Measurements from ENCODE around the gene WBP11. TPM values are rescaled to one million over a fixed set of nuclear protein-coding genes. Genes with fewer than 3 reads are reported as not detected.

Gene WBP11
- total RNA-seq, 1 donor from 2014 or later, result 21.7 TPM

GRCh38 chr12:14774074-14774905, 29.0 kb downstream of the WBP11 start:
- Histone ChIP-seq H3K27me3 (ENCODE audit: control insufficient read depth, insufficient read depth, low read length) (no peaks in the 10 kb centered on the region), H3K4me3 (ENCODE audit: low read depth, low read length) (peak overlapping the region; percentile 93), H3K36me3 (ENCODE audit: control insufficient read depth, insufficient read depth, low read length) (no peaks in the 10 kb centered on the region)
- peak; percentile 83 for DNase-seq (ENCODE audit: low read depth)
- TF ChIP-seq, protein P1, sequence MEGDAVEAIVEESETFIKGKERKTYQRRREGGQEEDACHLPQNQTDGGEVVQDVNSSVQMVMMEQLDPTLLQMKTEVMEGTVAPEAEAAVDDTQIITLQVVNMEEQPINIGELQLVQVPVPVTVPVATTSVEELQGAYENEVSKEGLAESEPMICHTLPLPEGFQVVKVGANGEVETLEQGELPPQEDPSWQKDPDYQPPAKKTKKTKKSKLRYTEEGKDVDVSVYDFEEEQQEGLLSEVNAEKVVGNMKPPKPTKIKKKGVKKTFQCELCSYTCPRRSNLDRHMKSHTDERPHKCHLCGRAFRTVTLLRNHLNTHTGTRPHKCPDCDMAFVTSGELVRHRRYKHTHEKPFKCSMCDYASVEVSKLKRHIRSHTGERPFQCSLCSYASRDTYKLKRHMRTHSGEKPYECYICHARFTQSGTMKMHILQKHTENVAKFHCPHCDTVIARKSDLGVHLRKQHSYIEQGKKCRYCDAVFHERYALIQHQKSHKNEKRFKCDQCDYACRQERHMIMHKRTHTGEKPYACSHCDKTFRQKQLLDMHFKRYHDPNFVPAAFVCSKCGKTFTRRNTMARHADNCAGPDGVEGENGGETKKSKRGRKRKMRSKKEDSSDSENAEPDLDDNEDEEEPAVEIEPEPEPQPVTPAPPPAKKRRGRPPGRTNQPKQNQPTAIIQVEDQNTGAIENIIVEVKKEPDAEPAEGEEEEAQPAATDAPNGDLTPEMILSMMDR (IDR thresholded peaks at IDR 0.05; ENCODE audit: insufficient read depth, low read length, poor library complexity, severe bottlenecking), result no peak

GRCh38 chr12:14773685-14774073, 29.6 kb downstream of the WBP11 start:
- no peaks in the 10 kb centered on the region for H3K27me3 ChIP-seq (ENCODE audit: control insufficient read depth, insufficient read depth, low read length)
- DNase-seq (ENCODE audit: low read depth), result no peak
- no peaks in the 10 kb centered on the region for H3K36me3 ChIP-seq (ENCODE audit: control insufficient read depth, insufficient read depth, low read length)
- H3K4me3 ChIP-seq (ENCODE audit: low read depth, low read length), result peak overlapping the region; percentile 93
- TF ChIP-seq, protein P1 (IDR thresholded peaks at IDR 0.05; ENCODE audit: insufficient read depth, low read length, poor library complexity, severe bottlenecking), result no peak

- TF ChIP-seq, protein P1 (IDR thresholded peaks at IDR 0.05; ENCODE audit: insufficient read depth, low read length, poor library complexity, severe bottlenecking), result no peak
- DNase-seq (ENCODE audit: low read depth), result no peak
- Histone ChIP-seq H3K4me3 (ENCODE audit: low read depth, low read length) (no peak overlapping the region), H3K36me3 (ENCODE audit: control insufficient read depth, insufficient read depth, low read length) (no peaks in the 10 kb centered on the region), H3K27me3 (ENCODE audit: control insufficient read depth, insufficient read depth, low read length) (no peaks in the 10 kb centered on the region)
These were observed 30.3 kb downstream of the WBP11 start for GRCh38 chr12:14772946-14773345.

- Histone ChIP-seq H3K27me3 (ENCODE audit: control insufficient read depth, insufficient read depth, low read length) (no peaks in the 10 kb centered on the region), H3K36me3 (ENCODE audit: control insufficient read depth, insufficient read depth, low read length) (no peaks in the 10 kb centered on the region), H3K4me3 (ENCODE audit: low read depth, low read length) (peak overlapping the region; percentile 89)
- TF ChIP-seq, protein P1 (IDR thresholded peaks at IDR 0.05; ENCODE audit: insufficient read depth, low read length, poor library complexity, severe bottlenecking), result no peak
- DNase-seq (ENCODE audit: low read depth), result no peak
These were observed 31.6 kb downstream of the WBP11 start for GRCh38 chr12:14771651-14772137.

- Histone ChIP-seq H3K36me3 (ENCODE audit: control insufficient read depth, insufficient read depth, low read length) (no peaks in the 10 kb centered on the region), H3K27me3 (ENCODE audit: control insufficient read depth, insufficient read depth, low read length) (no peaks in the 10 kb centered on the region), H3K4me3 (ENCODE audit: low read depth, low read length) (peak overlapping the region; percentile 89)
- TF ChIP-seq, protein P1 (IDR thresholded peaks at IDR 0.05; ENCODE audit: insufficient read depth, low read length, poor library complexity, severe bottlenecking), result no peak
- peak; percentile 77 for DNase-seq (ENCODE audit: low read depth)
These were observed 32.5 kb downstream of the WBP11 start for GRCh38 chr12:14770496-14771461.
